ENCODE data around the gene GAS2.
A peak's percentile ranks its signal among the peaks of the same experiment; 100 is the strongest.

The GAS2 gene

DNA sequence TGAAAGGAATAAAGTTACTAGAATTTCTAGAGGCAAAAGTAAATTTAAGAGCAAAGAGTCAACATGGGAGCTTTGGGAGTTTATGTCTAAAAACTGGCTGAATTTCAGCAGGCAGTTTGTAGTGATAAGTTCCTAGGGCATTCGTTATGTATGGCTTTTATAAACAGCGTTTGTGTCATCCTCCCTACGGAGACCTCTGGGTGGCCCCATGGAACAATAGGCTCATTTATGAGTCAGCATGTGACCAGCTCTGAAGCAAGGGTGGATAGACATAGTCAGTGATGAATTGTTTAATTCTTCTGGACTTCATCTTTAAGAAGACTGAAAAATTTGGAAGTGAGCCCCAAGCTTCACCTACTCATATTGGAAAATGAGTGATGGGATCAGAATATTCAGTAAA, 126.1 kb downstream of the GAS2 start:
- no peak for DNase-seq

DNA sequence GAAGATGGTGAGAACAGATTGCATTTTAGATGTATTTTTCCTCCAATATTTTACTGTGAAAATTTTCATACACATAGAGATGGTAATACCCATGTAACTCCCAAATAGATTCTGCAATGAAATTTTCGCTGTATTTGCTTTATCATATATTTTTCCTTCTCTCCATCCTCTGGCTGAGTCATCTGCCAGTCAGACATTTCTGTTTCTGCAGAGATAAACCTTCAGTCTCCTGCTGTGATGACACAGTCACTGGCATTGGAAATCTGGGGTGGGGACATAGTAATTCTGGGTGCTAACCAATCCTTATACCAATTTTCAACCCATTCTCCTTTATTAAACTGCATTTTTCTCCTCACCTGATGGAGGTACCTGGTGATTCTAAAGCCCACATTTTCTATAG, 129.5 kb downstream of the GAS2 start:
- DNase-seq = no peak

DNA sequence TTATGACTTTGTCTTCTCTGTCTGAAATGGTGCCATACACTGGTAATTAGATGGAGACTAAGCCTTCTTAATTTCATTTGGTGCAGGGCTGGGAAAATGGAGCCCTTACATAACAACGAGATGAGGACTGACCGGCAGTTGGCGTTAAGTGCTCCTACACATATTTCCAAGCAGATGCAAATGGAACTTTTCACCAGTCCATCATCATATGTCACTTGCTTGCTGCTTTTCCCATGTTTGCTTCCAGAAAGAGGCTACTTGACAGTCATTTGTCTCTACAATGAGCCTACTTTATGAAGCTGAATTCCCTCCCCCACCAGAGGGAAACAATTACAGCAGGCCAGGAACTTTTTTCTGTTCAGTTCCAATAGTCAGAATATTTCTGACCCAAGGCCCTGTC, 130.6 kb downstream of the GAS2 start:
- no peak for DNase-seq

DNA sequence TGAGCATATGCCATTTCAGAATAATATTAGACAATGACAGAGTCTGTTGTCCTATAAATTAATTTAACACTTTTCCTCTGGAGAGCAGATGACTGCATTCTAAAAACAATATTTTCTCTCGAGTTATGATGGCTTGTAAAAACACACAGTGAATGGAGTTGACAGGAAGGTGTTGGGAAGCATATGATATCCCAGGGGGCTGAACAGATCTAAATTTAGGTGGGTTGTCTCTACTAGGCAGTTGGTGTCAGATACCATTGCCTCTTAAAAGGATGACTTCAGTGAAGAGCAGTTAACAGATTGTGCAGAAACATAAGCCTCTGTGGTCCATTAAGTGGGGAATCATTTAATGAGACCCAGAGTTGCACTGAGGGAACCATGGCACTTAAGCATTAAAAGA, 132.5 kb downstream of the GAS2 start:
- DNase-seq = no peak

DNA sequence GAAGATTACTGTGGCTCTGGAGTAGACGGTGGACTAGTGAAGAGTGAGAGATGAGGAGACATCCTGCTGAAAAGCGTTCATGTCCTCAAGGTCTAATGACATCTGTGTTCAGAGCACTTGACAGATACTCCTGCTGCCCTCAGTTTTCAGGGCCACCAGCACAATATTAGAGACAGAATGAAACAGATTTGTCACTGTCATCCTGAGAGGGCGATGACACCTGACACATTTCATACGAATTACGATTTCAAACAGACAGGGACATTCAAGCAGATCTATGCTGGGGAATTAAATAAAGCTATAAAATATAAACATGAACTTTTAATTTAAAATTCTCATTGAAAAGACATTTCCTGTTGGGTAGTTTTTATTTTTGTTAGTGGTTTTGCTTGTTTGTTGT, 134.1 kb downstream of the GAS2 start:
- no peak for DNase-seq

DNA sequence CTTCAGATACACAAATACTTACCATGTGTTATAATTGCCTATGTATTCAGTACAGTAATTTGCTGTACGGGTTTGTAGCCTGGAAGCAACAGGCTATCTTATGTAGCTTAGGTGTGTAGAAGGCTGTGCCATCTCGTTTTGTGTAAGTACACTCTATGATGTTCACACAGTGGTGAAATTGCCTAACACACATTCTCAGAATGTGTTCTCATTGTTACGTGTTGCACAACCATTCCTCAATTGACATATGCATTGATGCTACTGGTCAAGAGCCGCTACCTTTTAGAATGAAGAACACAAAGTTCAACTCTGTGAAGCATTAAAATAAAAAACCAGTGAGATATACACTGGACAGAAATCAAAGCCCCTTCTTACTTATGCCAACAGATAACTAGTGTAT, 136.4 kb downstream of the GAS2 start:
- DNase-seq = no peak

DNA sequence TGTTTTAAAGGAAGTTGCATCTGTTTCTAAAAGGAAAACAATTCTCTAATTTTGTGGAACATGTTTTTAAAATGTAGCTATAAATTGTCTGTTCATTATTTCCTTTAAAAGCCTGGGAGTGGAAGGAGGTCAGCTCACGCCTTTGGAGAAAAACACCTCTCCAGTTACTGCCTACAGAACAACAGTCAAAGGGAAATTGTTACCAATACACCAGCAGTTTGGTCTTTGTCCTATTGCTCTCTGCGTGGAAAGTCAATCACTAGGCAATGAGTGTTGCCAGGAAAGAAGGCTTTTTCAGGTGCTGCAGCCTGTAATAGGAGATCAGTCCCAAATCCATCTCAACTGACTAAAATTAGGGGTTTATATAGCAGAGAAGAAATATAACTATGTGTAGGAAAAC, 141.0 kb downstream of the GAS2 start:
- DNase-seq = peak; percentile 14

DNA sequence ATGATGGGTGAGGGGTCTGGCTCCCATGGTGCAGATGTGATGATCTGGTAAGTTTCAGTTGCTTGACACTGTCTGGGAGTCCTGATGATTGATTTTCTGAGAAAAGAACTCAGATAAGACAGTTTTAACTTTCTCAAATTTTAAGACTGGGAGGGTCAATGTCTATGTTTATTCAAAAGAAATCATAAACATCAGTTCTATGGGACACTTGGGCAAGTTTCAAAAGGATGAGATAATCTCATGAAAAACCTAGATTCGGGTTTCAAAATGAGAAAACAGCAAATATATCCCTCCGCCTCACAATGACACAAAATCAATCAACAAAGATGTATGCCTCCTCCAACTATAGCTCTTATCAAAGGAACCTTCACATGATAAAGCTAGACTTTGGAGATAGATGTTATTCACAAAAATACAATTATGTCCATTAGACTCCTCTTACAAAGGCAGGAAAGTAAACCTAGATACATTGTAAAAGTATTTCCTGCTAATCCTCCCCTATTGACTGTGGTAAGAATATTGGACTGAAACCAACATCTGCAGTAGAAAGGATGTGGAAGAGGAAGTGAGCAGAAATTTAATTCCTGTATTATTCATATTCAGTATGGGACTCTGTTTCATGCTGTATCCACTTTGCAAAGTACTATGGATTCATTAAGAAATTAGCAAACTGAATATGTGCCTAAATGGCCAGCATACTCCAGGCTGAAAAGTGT, 141.6 kb downstream of the GAS2 start:
- DNase-seq = peak; percentile 27

DNA sequence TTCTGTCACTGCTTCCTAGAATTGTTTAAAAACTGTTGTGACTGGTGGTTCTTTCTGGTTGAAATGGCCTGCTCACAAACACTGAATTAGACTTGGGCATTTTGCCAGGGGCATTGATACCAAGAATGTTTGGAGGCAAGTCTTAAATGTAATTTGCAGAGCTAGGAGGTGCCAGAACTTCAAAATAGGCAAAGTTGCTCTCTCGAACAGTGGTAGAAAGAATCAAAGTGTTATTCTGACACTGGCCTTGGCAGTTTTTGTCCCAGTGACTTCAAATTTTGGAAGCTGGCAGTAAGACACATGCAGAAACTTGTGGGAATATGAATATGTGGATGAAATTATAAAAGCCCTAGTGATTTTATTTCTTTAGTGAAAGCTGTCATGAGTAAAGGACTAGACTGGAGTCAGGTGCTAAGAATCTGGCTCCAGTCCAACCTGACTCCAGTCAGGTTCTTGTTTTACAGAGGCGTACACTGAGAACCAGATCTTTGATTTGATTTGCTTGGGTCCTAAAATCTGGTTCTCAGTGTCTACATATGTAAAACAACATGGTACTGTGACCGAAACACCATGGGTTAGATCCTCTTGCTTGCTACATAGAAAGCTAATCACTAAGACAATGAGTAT, 142.3 kb downstream of the GAS2 start:
- DNase-seq = no peak

DNA sequence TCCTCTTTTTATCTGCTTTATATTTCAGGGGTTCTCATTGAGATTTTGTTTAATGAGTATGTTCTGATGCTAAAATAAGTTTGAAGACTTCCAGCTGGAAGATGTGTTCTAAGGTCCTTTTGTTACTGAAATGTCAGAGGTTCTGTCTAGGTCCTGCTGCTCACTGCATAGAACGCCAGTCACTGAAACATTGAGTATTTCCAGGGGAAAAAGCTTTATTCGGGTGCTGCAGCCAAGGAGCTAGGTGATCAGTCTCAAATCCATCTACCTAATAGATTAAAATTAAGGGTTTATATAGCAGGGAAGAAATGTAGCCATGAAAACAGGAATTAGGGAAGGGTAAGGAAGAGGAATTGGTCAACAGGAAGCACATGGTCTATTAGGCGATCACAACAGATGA, 143.5 kb downstream of the GAS2 start:
- no peak for DNase-seq

DNA sequence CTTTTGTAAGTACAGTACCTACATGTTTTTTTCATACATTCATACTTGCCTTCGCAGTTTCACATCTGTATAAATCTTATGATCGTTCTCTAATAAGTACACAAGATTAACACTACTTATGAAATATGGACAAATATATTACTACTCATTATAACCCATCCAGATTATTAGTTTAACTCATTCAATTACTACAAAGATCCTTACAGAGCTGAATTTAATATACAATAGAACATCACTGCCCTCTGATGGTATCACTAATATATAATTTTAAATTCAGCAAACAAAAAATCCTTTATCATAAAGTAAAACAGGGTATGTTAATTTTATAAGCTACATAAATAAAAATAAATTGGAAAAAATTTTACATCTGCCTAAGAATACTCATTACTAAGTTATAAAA, 155.8 kb downstream of the GAS2 start:
- DNase-seq = no peak

DNA sequence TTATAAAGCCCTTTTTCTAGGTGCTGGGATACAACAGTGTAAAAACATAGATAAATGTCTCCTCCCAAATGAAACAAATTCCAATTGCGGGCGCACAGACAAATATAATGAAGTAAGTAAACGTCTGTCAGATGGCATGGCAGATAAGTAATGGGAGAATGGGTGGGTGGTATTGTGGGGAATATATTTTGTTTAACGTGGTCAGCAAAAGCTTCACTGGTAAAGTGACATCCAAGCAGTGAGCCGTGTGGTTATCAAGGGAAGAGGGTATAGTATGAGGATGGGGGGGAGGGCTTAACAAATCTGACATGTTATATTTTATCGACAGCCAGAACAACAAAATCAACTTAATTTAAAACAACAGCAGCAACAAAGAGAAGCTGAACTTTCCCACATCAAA, 162.0 kb downstream of the GAS2 start:
- no peak for DNase-seq

DNA sequence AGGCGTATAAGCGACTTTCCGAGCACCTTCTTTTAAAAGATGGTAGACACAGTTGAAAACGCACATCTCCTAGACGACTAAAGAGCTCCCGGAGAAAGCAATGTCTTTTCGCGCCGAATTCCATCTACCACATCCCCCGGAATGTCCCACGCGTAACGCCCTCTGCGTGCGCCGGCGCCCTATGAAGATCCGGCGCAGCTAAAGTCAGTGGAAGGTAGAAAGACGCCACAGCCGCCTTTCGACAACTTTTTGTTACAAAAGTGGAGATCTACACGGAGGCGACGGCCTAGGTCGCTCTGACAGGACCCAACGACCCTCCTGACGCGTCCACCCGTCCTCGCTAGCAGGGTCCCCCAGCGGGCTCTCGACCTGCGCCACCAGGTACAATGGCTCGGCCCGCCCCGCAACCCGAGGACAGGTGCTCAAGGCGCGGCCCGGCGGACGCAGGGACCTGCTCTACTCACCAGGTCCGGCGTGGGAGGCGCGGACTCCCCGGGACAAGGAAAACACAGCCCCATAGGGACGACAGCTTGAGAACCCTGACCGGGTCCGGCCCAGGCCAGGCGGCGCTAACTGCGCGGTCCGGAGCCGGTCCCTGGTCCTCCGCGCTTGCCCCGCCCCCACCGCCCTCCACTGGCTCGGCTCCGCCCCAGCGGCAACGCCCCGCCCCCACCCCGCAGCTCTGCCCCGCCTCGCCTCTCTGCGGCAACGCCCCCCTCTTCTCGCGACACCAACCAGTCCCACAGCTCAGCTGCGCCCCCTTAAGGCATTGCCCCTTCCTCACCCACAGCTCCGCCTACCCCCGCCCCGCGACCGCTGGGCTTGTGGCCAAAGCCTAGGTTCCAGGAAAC, 163.0 kb downstream of the GAS2 start, which contains the start of gene SVIP:
SVIP (minus strand) TSS at position 571 of the 851 bp plus-strand sequence; CDS start at position 518, 53 bp downstream.
- peak; percentile 95 for DNase-seq

DNA sequence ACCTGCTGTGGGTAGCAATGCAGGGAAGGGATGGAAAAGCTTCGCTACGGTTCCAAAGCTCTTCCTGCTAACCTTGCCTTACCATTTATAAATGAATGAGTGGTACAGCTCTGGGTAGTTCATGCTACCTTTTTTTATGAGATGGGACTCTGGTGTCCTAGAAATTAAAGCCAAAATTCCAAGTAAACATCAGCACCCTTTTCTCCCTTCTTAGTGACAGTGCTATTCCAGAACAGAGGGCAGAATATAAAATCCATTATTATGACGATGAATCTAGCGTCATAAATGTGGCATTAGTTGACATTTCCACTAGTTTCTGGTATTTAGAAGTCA, 163.6 kb downstream of the GAS2 start:
- DNase-seq = no peak

DNA sequence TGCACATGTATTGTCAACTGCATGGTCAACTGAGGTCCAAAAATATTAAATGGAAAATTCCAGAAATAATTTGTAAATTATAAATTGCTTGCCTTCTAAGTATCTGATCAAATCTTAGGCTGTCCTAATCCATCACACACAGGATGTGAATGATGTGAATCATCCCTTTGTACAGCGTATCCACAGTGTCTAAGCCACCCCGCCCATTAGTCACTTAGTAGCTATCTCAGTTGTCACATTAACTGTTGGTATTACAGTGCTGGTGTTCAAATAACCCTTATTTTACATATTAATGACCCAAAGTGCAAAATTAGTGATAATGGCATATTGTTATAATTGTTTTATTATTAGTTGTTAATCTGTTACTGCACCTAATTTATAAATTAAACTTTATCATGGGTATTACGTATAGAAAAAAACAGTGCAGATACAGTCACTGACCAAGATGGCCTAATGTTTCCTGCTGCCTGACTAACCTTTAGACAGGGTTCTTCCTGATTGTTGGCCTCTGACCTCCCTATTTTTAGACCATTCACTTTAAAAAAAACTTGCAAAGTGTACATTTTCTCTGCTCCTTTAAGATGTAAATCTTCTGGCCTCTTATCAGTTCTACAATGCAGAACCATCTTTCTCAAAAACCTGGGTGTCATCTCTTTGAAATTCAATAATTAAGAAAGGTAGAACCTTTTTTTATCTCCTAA, 166.1 kb downstream of the GAS2 start:
- DNase-seq = no peak

DNA sequence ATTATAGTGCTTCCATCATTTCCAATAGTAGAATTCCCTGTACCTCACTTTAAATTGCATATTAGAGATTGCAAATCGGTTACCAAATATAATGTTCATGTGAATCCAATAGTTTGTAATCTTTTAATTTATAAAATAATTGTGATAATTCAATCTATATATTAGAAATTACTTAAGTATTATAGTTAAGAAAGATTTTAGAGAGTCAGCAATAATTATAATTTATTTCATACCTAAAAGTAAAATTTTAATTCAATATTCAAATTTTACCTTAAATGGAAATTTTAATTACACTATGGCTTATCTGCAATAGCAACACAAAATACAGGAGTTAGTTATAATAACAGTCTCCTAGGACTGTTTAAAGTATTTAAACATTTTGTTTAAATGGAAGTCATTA, 180.3 kb downstream of the GAS2 start:
- no peak for DNase-seq

DNA sequence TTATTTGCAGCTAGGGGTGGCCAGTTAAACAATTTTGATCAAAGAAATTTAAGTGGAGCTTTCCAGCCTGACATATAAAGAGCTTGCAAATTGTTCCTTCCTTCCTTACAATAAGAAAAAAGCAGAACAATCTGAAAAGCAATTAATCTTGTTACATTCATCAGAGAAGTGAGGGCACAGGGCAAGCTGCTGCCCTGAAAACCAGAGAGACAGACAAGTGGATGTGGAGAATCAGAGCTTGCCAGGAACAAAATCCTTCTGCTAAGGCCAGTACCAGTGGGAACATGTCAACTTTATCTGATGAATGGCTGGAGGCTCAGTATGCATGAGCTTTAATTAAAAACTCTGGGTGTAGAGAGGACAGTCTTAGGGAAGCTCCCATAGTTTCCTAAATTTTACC, 185.1 kb downstream of the GAS2 start:
- DNase-seq = no peak

DNA sequence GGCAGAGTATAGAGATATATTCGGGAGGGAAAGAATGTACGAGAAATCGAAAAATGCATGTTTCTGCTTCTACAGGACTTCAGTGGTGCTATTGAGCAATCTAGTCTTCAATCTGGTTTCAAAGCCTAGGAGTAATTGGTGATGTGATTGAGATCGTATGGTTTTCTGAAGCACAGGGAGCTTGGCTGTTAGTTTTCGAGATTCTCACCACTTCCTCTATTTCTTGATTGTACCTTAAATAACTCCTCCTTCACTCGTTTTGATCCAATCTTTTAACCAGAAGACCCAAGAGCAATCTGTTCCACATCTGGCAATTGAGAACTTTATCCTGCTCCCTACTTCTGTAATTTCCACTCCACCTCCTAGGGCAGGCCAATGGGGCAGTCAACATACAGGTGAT, 193.3 kb downstream of the GAS2 start:
- no peak for DNase-seq

DNA sequence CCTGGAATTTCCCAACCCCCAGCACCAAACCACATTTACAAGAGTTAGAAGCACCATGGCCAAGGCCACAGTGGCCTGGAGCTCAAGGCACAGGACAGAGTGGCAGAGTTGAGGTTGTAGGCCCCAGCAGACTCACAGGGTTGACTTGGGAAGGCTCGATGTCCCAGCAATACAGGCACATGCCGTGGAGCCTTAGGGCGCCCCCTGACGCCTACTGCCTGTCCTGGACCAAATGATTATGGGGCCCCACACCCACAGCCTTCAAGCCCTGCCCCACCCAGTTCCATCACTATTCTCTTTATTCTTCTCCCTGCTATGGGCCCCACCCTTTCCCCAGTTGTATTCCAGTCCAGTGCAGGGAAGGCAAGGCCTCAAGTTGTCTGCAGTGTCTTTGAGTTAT, 193.8 kb downstream of the GAS2 start, which contains the start of gene CCDC179:
CCDC179 (minus strand) TSS at position 234 of the 400 bp plus-strand sequence; CDS start at position 181, 53 bp downstream.
- DNase-seq = no peak
